Activated B cell treated with CpG ODN at 0.5 μM for 24 hours (primary cell): ENCODE data around the gene CAND1. TPM values are rescaled to one million over a fixed set of nuclear protein-coding genes. Genes with fewer than 3 reads are reported as not detected.

Experiments
- ATAC-seq: fragments of 200-7000 bp; cut with Tn5 transposase; one replicate; pipeline ENCODE4 v1.10.0; 2021; ENCODE audit warnings: low read depth, mild to moderate bottlenecking, moderate library complexity
- CTCF ChIA-PET: fragments of 350-600 bp; sonication (Branson Sonifier 250); formaldehyde crosslinking; loops from one replicate; lab custom pipeline; 2021; ENCODE audit warnings: antibody characterized with exemption; lab: Charles Lee
- POLR2A ChIA-PET: fragments of 350-600 bp; sonication (Branson Sonifier 250); formaldehyde crosslinking; loops from one replicate; lab custom pipeline; 2021; ENCODE audit warnings: antibody characterized with exemption; lab: Charles Lee
- DNase-seq: peaks from one replicate; pipeline ENCODE4 v3.0.0; 2022
- H3K27ac Mint-ChIP-seq: one replicate; pipeline ENCODE4 v1.8.0; 2020; ENCODE audit warnings: mixed read lengths
- H3K27me3 Mint-ChIP-seq: one replicate; pipeline ENCODE4 v1.8.0; 2021; ENCODE audit warnings: mixed read lengths
- H3K36me3 Mint-ChIP-seq: one replicate; pipeline ENCODE4 v1.8.0; 2021; ENCODE audit warnings: low read depth, mixed read lengths
- H3K4me1 Mint-ChIP-seq: one replicate; pipeline ENCODE4 v1.8.0; 2021; ENCODE audit warnings: mixed read lengths
- H3K4me3 Mint-ChIP-seq: one replicate; pipeline ENCODE4 v1.8.0; 2020; ENCODE audit warnings: mild to moderate bottlenecking, mixed read lengths
- H3K9me3 Mint-ChIP-seq: one replicate; pipeline ENCODE4 v1.8.0; 2020; ENCODE audit warnings: mixed read lengths
- CTCF ChIP-seq: fragments of 200-600 bp; IDR thresholded peaks from one replicate; pipeline ENCODE4 v1.8.0; 2022; ENCODE audit warnings: antibody characterized with exemption, mild to moderate bottlenecking
- intact Hi-C: fragments of 100-400 bp; cut with micrococcal nuclease; formaldehyde crosslinking; loops from one replicate; pipeline ENCODE4 v1.15.1; 2024
- total RNA-seq: library from RNA; stranded (reverse); gene quantifications from 2 replicates; pipeline ENCODE4 v1.2.3, GENCODE V29; 2022

The CAND1 gene
- total RNA-seq, 1 donor from 2014 or later: 123 TPM

GRCh38 chr12:67275380-67275913, 6.3 kb downstream of the CAND1 start:
- ATAC-seq (no peak), DNase-seq (no peak)
- no peaks in the 10 kb centered on the region for H3K9me3 Mint-ChIP-seq
- peaks cover 77% of the 10 kb centered on the region for H3K4me1 Mint-ChIP-seq
- CTCF ChIA-PET: no interaction called here
- no peak overlapping the region for H3K4me3 Mint-ChIP-seq
- no peak overlapping the region for H3K27ac Mint-ChIP-seq
- no peaks in the 10 kb centered on the region for H3K27me3 Mint-ChIP-seq
- intact Hi-C loops: loop anchor here (5.0 kb wide), 1 partner anchor 37 kb away; no protein-coding TSS in a partner anchor
- POLR2A ChIA-PET: no interaction called here
- TF ChIP-seq CTCF: no peak
- H3K36me3 Mint-ChIP-seq: peaks cover 32% of the 10 kb centered on the region

- CTCF ChIA-PET: no interaction called here
- DNase-seq (no peak), ATAC-seq (no peak)
- Mint-ChIP-seq H3K36me3 (peaks cover 33% of the 10 kb centered on the region), H3K27ac (no peak overlapping the region), H3K9me3 (no peaks in the 10 kb centered on the region), H3K27me3 (no peaks in the 10 kb centered on the region), H3K4me1 (peaks cover 74% of the 10 kb centered on the region), H3K4me3 (no peak overlapping the region)
- no peak for TF ChIP-seq CTCF
- intact Hi-C loops: loop anchor here (5.0 kb wide), 1 partner anchor 36 kb away; no protein-coding TSS in a partner anchor
- POLR2A ChIA-PET: interaction anchor here (1.3 kb wide), 2 partner anchors 8 to 715 kb away, joined by 4 to 5 read pairs; partner anchors contain the start of gene CAND1
Observed at GRCh38 chr12:67276421-67276820, 7.3 kb downstream of the CAND1 start.

GRCh38 chr12:67279637-67280036, 10.5 kb downstream of the CAND1 start:
- no peak overlapping the region for H3K4me3 Mint-ChIP-seq
- H3K4me1 Mint-ChIP-seq: peaks cover 52% of the 10 kb centered on the region
- H3K36me3 Mint-ChIP-seq: peaks cover 43% of the 10 kb centered on the region
- no peaks in the 10 kb centered on the region for H3K9me3 Mint-ChIP-seq
- intact Hi-C loops: loop anchor here (5.0 kb wide), 1 partner anchor 33 kb away; no protein-coding TSS in a partner anchor
- ChIA-PET POLR2A (interaction anchor here (0.7 kb wide), 1 partner anchor 10 kb away, joined by 3 read pairs; the partner anchor contains the start of gene CAND1), CTCF (interaction anchor here (1.0 kb wide), 1 partner anchor 10 kb away, joined by 4 read pairs; the partner anchor contains the start of gene CAND1)
- no peak for TF ChIP-seq CTCF
- H3K27ac Mint-ChIP-seq: no peak overlapping the region
- no peaks in the 10 kb centered on the region for H3K27me3 Mint-ChIP-seq
- DNase-seq (no peak), ATAC-seq (no peak)

- peaks cover 49% of the 10 kb centered on the region for H3K4me1 Mint-ChIP-seq
- DNase-seq (no peak), ATAC-seq (no peak)
- intact Hi-C loops: no loop called here
- ChIA-PET CTCF (interaction anchor here (1.0 kb wide), 1 partner anchor 11 kb away, joined by 4 read pairs; the partner anchor contains the start of gene CAND1), POLR2A (interaction anchor here (0.7 kb wide), 1 partner anchor 11 kb away, joined by 3 read pairs; the partner anchor contains the start of gene CAND1)
- H3K4me3 Mint-ChIP-seq: no peak overlapping the region
- no peak for TF ChIP-seq CTCF
- no peaks in the 10 kb centered on the region for H3K9me3 Mint-ChIP-seq
- no peaks in the 10 kb centered on the region for H3K27me3 Mint-ChIP-seq
- H3K27ac Mint-ChIP-seq: no peak overlapping the region
- peaks cover 46% of the 10 kb centered on the region for H3K36me3 Mint-ChIP-seq
Observed at GRCh38 chr12:67280088-67280487, 10.9 kb downstream of the CAND1 start.

GRCh38 chr12:67280572-67280971, 11.4 kb downstream of the CAND1 start:
- ChIA-PET CTCF (interaction anchor here (1.0 kb wide), 1 partner anchor 11 kb away, joined by 4 read pairs; the partner anchor contains the start of gene CAND1), POLR2A (interaction anchor here (1.4 kb wide), 1 partner anchor 12 kb away, joined by 3 read pairs; the partner anchor contains the start of gene CAND1)
- TF ChIP-seq CTCF: no peak
- intact Hi-C loops: no loop called here
- Mint-ChIP-seq H3K27me3 (no peaks in the 10 kb centered on the region), H3K36me3 (peaks cover 45% of the 10 kb centered on the region), H3K4me1 (peaks cover 45% of the 10 kb centered on the region), H3K27ac (no peak overlapping the region), H3K4me3 (no peak overlapping the region), H3K9me3 (no peaks in the 10 kb centered on the region)
- ATAC-seq: no peak
- no peak for DNase-seq
